HG03025 (cell line): ENCODE measurements around the gene ZNF276.
"Not testable (repeated sequence)": the region's sequence is repeated elsewhere in the genome, so short reads cannot be mapped to it uniquely, and the experiment has no call there.

ENCODE experiments used
- ATAC-seq: cut with Tn5 transposase; IDR thresholded peaks from one replicate; pipeline ENCODE4 v1.9.1; 2021; ENCODE audit warnings: mild to moderate bottlenecking, moderate library complexity; ENCODE audit not compliant: unreplicated experiment, low FRiP score

The ZNF276 gene

DNA sequence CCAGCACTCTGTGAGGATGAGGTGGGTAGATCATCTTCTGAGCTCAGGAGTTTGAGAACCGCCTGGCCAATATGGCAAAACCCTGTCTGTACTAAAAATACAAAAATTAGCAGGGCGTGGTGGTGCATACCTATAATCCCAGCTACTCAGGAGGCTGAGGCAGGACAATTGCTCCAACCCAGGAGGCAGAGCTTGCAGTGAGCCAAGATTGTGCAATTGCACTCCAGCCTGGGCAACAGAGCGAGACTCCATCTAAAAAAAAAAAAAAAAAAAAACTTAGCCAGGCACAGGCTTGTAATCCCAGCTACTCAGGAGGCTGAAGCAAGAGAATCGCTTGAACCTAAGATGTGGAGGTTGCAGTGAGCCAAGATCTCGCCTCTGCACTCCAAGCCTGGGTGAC lies 56.9 kb downstream of the ZNF276 start:
- ATAC-seq: not testable (repeated sequence)

GRCh38 chr16:89779231-89779908 lies 58.0 kb downstream of the ZNF276 start:
- ATAC-seq: no peak

DNA sequence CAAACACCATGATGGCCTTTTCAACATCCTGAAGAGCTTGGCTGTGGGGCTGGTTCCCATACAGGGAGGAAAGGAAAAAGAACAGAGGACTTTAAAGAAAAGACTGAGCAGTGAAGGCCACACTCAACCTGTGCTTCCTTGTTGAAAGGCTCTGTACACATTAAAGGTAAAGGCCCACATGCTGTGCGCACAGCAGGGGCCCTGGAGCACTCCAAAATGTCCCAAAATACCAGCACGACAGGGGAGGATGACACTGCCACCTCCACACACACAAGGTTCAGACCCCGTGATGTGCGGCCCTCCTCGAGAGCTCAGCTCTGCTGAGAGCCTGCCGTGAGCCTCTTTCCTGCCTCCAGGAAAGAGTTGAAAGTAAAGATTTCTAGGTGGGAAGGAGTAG lies 58.6 kb downstream of the ZNF276 start:
- no peak for ATAC-seq

GRCh38 chr16:89782489-89782888 lies 61.2 kb downstream of the ZNF276 start:
- ATAC-seq: no peak

GRCh38 chr16:89783952-89784351 lies 62.6 kb downstream of the ZNF276 start:
- ATAC-seq: not testable (repeated sequence)

GRCh38 chr16:89784406-89784805 lies 63.1 kb downstream of the ZNF276 start:
- ATAC-seq: no peak

GRCh38 chr16:89785523-89786155 lies 64.3 kb downstream of the ZNF276 start:
- no peak for ATAC-seq

DNA sequence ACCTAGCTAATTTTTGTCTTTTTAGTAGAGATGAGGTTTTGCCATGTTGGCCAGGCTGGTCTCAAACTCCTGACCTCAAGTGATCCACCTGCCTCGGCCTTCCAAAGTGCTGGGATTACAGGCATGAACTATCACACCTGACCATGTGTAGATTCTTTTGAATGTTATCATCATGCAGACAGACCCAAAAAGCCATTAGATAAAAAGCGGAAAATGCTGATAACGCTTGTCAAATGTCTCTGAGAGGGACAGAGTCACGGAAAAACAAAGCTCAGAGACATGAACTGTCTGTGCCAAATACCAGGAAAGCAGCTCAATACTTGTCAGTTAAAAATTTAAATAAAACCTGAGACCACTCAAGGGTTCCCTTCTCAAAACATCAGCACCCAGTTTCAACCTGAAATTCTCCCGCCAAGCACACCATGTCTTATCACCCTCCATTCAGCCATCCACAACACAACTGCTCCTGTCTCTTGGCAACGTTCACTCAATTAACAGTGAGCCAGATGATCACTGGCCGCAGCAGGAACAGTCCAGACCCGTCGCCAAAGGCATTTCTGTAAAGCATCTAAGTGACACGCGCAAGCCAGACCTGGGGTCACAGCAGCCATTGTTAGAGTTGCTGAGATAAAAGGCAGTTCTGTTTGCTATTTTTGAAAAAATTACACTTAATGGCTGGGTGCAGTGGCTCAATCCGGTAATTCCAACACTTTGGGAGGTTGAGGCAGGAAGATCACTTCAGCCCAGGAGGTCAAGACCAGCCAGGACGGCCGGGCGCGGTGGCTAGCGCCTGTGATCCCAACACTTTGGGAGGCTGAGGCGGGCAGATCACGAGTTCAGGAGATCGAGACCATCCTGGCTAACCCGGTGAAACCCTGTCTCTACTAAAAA lies 65.4 kb downstream of the ZNF276 start:
- ATAC-seq: no peak

DNA sequence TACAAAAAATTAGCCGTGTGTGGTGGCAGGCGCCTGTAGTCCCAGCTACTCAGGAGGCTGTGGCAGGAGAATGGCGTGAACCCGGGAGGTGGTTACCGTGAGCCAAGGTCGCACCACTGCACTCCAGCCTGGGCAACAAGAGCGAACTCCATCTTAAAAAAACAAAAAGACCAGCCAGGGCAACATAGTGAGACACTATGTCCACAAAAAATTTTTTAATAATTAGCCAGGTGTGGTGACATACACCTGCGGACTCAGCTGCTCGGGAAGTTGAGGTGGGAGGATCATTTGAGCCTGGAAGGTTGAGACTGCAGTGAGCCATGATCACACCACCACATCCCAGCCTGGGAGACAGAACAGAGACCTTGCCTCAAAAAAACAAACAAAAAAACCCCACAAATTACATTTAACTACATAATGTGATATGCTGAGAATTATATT lies 66.0 kb downstream of the ZNF276 start:
- no peak for ATAC-seq
